ENCODE results near the gene SIDT2.

Gene SIDT2

DNA sequence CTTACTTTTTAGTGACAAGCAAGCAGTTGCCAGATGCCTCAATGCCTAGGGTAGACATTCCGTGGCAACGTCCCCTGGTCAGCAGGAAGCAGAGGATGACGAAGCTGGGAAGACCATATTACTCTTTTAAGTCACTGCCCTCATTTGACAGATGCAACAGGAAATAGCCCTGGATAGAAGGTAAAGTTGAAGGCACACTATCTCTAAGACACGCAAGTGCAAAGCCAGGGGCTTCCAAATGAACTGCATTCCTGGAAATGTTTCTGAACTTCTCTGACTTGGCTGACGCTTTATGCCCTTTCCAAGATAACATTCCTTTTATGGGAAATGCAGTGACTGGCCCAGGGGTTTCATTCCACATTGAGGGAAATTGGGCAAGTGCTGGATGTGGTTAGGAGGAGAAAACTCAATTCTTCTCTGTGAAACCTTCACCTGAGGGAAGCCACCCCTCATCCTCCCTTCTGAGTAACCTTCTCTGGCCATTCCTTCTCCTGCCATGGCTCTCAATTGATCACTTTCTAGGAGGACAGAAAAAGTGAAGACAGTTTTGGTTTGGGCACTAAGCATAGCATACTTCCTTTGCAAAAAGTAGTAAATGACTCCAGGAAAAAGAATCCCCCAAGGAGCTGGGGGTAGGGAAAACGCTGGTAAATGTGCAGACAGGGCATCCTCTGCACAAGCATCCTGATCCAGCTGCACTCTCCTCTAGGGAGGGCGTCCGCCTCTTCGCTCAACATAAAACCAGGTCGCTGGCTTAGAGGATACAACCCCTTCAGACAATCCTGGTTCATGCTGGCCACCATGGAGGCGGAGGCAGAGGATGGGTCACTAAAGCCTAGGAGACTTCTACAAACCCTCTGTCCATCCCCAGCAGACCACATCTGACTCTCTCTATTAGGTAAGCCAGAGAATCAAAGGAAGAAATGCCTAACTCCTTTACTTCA is 38.9 kb downstream of the SIDT2 start:
- no peaks in the 10 kb centered on the region for H3K27me3 Mint-ChIP-seq
- no peaks in the 10 kb centered on the region for H3K9me3 Mint-ChIP-seq
- peak overlapping the region; percentile 59 for H3K27ac Mint-ChIP-seq
- H3K36me3 Mint-ChIP-seq (ENCODE audit: low read depth) = peaks cover 57% of the 10 kb centered on the region
- no peak overlapping the region for H3K4me3 Mint-ChIP-seq
- no peaks in the 10 kb centered on the region for H3K4me1 Mint-ChIP-seq (ENCODE audit: low read depth)

DNA sequence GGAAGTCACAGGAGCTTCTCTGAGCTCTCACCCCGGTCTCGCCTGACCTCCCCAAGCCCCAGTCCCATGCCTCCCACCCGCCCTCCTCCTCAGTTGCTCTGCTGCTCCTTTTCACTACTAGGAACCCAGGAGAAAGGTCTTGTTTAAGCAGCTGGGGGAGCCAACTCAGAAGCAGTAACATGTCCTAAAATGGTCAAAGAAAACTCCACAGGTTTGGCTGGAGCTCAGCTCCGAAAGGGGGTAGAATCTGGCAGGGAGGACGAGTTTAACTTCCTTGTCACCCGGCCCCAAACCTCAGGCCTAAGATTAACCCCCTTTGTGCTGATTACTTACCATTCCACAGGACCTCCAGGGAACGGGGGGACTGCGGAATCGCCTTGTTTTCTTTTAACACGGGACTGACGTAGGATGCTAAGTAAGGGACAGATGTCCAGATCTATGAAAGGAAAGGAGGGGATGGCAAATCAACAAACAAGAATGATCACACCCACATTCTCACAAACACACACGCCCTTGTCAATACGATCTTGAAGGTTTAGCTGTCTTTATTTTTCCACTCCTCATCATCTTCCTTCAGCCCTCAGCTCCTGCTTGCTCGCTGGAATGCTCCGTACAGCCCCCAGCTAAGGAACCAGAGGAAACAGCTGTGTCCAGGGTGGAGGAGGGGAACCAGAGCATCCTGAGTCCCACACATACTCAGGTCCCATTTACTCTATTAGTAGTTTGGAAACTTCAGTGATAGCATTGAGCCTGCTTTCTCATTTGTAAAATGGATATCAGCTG is 39.8 kb downstream of the SIDT2 start:
- no peaks in the 10 kb centered on the region for H3K4me1 Mint-ChIP-seq (ENCODE audit: low read depth)
- H3K27me3 Mint-ChIP-seq = no peaks in the 10 kb centered on the region
- H3K4me3 Mint-ChIP-seq = no peak overlapping the region
- H3K27ac Mint-ChIP-seq = no peak overlapping the region
- H3K9me3 Mint-ChIP-seq = no peaks in the 10 kb centered on the region
- H3K36me3 Mint-ChIP-seq (ENCODE audit: low read depth) = peaks cover 58% of the 10 kb centered on the region

DNA sequence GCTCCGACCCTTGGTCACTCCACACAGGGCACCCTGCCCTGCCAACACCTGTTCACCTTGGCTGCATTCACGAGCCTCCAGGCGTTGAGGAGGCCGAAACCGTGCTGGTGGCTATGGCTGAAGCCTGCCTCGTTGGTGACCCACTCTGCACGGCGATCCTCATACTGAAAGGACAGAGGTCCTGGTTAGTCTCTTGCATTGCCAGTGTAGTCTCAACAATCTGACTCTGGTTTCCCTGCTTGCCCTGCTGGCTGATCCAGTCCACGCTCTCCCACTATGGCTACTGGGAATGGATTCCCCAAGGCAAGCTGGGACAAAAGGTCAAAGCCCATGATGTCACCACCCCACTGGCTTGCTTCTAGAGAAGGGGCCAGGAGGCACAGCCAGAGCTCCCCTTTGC is 40.5 kb downstream of the SIDT2 start:
- H3K36me3 Mint-ChIP-seq (ENCODE audit: low read depth) = peaks cover 56% of the 10 kb centered on the region
- no peaks in the 10 kb centered on the region for H3K27me3 Mint-ChIP-seq
- no peak overlapping the region for H3K27ac Mint-ChIP-seq
- H3K4me3 Mint-ChIP-seq = no peak overlapping the region
- H3K4me1 Mint-ChIP-seq (ENCODE audit: low read depth) = no peaks in the 10 kb centered on the region
- no peaks in the 10 kb centered on the region for H3K9me3 Mint-ChIP-seq

DNA sequence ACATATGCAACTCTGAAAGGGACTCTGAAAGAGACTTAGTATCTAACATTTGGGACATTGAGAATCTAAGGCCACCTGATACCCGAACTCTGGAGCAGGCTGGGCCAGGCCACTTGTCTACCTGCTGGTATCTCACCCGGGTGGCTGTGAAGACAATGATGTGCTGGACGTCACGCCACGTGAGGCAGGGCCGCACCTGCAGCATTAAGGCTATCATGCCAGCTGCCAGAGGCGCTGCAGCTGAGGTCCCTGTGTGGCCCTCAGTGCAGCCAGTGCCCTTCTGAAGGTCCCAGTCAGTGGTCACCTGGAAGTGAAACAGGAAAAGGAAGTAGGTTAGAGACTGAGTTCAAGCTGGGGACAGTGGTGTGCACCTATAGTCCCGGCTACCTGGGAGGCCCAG is 40.9 kb downstream of the SIDT2 start:
- H3K27ac Mint-ChIP-seq = no peak overlapping the region
- H3K36me3 Mint-ChIP-seq (ENCODE audit: low read depth) = peaks cover 56% of the 10 kb centered on the region
- no peaks in the 10 kb centered on the region for H3K9me3 Mint-ChIP-seq
- H3K27me3 Mint-ChIP-seq = no peaks in the 10 kb centered on the region
- no peaks in the 10 kb centered on the region for H3K4me1 Mint-ChIP-seq (ENCODE audit: low read depth)
- no peak overlapping the region for H3K4me3 Mint-ChIP-seq

DNA sequence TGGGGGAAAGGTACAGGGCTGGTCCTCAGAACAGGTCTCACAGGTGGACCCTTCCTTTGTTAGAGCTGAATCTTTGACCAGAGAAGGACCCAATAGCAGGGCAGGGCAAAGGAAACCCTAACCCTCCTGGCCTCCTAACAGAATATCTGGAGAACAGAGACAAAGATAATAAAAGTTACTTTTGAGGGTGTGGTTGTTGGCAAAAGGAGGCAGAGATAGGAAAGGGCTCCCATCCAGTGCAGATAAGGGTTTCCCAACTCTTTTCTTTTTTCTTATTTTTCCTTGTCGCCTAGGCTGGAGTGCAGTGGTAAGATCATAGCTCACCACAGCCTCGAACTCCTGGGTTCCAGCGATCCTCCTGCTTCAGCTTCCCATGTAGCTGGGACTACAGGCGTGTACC is 41.5 kb downstream of the SIDT2 start:
- H3K4me1 Mint-ChIP-seq (ENCODE audit: low read depth) = no peaks in the 10 kb centered on the region
- H3K27ac Mint-ChIP-seq = no peak overlapping the region
- H3K27me3 Mint-ChIP-seq = no peaks in the 10 kb centered on the region
- H3K4me3 Mint-ChIP-seq = no peak overlapping the region
- peaks cover 56% of the 10 kb centered on the region for H3K36me3 Mint-ChIP-seq (ENCODE audit: low read depth)
- no peaks in the 10 kb centered on the region for H3K9me3 Mint-ChIP-seq

DNA sequence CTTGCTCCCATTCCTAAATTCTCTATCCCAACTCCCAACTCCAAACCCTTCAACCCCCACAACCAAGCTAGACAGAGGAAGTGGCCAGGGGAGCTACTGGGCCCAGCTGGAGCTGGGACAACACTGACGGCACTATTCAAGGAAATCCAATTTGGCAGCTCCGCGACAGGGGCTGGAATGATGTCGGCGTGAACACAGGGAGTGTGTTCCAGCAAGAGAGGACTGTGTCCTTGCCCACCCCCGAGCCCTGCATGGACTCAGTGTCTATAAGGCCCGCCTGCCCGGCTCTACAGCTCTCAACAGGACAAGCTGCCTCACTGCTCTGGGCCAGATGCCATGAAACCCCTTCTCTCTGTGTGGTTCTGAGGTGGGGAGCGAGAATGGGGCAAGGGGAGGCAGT is 42.0 kb downstream of the SIDT2 start:
- H3K36me3 Mint-ChIP-seq (ENCODE audit: low read depth) = peaks cover 61% of the 10 kb centered on the region
- no peaks in the 10 kb centered on the region for H3K4me1 Mint-ChIP-seq (ENCODE audit: low read depth)
- peak overlapping the region; percentile 6 for H3K27ac Mint-ChIP-seq
- H3K9me3 Mint-ChIP-seq = no peaks in the 10 kb centered on the region
- no peak overlapping the region for H3K4me3 Mint-ChIP-seq
- H3K27me3 Mint-ChIP-seq = no peaks in the 10 kb centered on the region

DNA sequence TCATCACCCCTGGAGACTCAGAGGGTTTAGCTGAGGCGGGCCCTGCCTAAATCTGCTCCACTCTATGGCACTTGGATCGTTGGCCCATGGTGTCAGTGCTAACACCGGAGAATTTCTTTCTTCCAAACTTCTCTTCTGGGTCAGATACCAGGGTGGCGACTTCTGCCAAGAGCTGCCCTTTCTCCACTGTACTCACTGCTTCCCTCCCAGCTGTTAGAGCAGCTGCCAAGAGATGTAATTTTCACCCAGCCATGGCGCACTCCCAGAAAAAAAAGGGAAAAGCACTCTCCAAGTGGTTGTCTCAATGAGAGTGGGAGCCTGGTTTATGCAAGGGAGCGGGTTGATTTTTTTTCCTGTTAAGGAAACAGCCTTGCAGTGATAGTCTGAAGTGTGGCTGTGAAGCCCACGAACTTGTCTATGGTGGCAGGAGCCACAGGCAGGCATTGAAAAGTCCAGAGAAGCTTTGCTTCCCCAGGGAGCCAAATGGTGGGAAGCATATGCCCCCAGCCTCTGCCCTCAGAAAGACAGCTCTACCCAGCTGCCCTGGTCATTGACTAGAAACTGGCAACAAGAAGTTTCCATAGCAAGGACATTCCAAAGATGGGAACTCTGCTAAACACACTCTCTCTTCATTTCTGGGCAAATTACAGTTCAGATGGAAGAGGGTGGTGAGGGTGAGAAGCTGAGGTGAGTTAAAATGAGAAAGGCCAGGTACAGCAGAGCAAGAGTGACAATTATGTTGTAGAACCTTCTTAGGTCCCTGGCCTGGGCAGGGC is 42.6 kb downstream of the SIDT2 start:
- Mint-ChIP-seq H3K9me3 (no peaks in the 10 kb centered on the region), H3K27ac (no peak overlapping the region), H3K36me3 (ENCODE audit: low read depth) (peaks cover 61% of the 10 kb centered on the region), H3K27me3 (no peaks in the 10 kb centered on the region), H3K4me1 (ENCODE audit: low read depth) (no peaks in the 10 kb centered on the region), H3K4me3 (no peak overlapping the region)

DNA sequence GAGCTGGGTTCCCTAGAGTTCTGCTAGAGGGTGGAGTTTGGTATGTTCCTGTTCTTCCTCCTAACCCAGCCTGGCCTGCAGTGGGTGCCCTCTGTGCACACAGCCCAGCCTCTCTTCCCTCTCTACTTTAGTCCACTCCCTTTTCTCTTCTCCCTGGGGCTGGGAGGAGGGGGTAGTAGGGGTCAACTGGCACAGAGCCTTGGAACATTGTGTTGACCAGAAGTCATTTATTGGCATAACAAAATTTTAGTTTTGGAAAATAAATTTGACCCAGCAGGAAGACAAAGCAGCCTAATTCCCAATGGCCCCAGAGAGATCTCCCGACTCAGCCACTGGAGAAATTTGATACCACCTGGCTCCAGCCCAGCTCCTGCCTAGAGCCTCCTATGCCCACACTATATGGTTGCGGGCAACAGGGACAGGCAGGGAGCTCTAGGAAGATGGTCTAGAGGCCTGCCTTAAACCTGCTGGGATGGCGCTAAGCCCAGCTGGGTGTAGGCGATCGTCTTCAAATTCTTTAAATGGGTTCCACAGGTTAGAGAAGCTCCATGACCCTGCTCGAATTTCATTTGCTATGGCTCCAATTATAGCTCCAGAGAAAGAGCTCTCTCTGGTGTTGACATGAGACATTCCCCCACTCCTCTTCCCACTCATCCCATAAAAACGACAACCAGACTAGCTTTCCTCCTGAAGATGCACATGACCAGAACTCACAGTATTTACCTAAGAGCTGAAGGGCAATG is 43.4 kb downstream of the SIDT2 start:
- H3K36me3 Mint-ChIP-seq (ENCODE audit: low read depth) = peaks cover 63% of the 10 kb centered on the region
- H3K4me3 Mint-ChIP-seq = no peak overlapping the region

DNA sequence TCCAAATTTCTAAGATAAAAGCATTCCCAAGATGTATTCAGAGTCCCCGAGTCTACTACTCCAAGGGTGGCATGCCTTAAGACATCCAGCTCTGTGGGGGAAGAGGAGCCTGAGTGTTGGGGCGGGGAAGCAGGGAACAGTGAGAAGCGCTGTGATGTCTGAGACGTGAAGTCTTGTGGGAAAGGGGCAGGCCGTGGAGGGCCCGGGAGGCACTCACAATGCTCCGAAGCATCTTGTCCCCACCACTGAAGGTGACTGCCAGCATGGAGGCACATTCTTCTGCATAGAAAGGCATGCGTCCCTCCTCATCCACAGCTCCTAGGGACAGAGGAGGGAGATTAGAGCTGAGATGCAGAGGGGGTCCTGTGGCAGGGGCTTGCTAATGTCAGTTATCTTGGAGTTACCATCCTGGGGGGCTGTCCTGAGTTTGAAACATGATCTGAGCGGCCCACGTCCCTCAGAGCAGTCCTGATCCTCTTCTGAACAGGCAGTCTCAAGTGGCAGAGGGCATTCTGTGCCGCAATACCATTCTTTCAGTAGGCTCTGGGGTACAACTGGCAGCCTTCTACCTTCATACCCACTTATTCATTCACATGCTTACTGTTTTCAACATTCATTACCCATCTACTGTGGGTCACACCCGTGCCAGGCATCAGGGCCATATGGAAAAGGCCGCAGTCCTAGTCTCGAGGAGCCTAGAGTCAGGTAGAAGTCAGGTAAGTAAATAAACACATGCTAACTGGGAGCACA is 44.6 kb downstream of the SIDT2 start:
- H3K4me3 Mint-ChIP-seq = no peak overlapping the region
- H3K9me3 Mint-ChIP-seq = no peaks in the 10 kb centered on the region
- no peaks in the 10 kb centered on the region for H3K27me3 Mint-ChIP-seq
- peaks cover 14% of the 10 kb centered on the region for H3K4me1 Mint-ChIP-seq (ENCODE audit: low read depth)
- peaks cover 68% of the 10 kb centered on the region for H3K36me3 Mint-ChIP-seq (ENCODE audit: low read depth)
- no peak overlapping the region for H3K27ac Mint-ChIP-seq

More for the DNA sequence above, 43.4 kb downstream of the SIDT2 start:
- peaks cover 6% of the 10 kb centered on the region for H3K4me1 Mint-ChIP-seq (ENCODE audit: low read depth)
- H3K27me3 Mint-ChIP-seq = no peaks in the 10 kb centered on the region
- H3K9me3 Mint-ChIP-seq = no peaks in the 10 kb centered on the region
- peak overlapping the region; percentile 2 for H3K27ac Mint-ChIP-seq

DNA sequence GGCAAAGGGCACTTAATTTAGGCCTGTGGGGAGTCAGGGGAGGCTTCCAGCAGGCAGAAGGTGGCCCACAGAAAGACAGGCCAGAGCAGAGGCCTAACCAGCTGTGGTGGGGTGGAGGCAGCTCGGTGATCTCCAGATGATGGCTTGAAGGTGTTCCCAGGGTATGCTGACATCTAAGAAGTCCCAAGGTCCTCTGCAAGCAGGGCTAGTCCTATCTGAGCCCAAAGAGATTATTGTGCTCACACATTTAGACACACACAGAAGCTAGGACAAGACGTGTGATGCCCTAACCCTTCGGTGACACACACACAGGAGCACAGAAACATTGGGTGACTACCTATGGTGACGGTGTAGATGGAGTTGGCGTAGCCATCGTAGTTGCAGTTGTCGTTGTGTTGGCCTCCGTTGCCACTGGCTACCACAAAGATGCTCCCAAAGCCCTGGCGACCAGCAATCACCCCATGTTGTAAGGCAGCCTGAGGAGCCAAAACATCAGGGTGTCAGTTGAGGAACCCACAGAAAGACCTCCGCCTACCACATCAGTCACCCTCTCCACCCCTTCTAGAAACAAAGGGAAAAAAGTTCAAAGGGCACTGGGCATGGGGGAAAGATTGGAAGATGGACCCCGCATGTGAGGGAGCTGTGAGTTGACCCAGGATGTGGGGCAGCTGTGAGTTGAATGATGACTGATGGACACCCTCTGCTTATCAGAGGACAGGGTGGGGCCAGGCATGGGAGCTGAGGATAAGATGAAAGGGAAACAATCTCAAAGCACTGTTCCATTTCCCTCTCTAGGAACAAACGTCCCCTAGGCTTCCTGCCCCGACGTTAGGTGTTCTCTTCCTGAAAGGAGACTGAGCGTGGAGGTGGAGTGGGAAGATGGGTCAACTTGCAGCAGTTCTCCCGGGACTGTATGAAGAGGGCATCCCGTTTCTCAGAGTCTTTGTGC is 45.5 kb downstream of the SIDT2 start:
- peaks cover 20% of the 10 kb centered on the region for H3K4me1 Mint-ChIP-seq (ENCODE audit: low read depth)
- peaks cover 68% of the 10 kb centered on the region for H3K36me3 Mint-ChIP-seq (ENCODE audit: low read depth)
- H3K9me3 Mint-ChIP-seq = no peaks in the 10 kb centered on the region
- no peak overlapping the region for H3K27ac Mint-ChIP-seq
- H3K4me3 Mint-ChIP-seq = no peak overlapping the region
- H3K27me3 Mint-ChIP-seq = no peaks in the 10 kb centered on the region

DNA sequence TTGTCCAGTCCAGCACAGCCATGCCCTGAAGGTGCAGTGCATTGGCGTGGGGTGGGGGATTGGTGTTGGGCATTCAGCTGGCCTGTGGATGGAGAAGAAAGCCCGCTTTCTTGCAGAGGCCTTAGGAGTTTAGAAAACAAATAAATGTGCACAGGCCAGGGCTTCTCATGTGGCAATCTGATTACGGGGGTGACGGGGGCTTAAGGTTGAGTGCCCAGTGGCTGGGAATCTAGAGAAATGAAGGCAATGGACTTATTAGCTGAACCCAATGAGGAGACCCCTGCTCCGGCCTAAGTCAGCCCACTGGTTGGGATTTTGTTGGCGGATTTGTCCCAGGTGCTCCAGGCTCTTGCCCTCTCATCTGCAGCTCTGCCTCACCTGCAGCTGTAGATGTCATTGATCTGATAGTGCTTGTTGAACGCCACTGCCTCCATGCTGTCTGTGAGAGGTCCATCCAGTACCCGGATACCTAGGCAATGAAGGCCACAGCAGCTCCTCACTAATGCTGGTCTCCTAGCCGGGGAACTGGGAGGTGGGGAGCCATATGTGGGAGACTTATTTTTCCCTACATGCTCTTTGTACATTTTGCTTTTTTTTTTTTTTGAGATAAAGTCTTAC is 47.1 kb downstream of the SIDT2 start:
- no peak overlapping the region for H3K4me3 Mint-ChIP-seq
- no peaks in the 10 kb centered on the region for H3K27me3 Mint-ChIP-seq
- H3K36me3 Mint-ChIP-seq (ENCODE audit: low read depth) = peaks cover 72% of the 10 kb centered on the region
- H3K27ac Mint-ChIP-seq = no peak overlapping the region
- peaks cover 35% of the 10 kb centered on the region for H3K4me1 Mint-ChIP-seq (ENCODE audit: low read depth)
- H3K9me3 Mint-ChIP-seq = no peaks in the 10 kb centered on the region

DNA sequence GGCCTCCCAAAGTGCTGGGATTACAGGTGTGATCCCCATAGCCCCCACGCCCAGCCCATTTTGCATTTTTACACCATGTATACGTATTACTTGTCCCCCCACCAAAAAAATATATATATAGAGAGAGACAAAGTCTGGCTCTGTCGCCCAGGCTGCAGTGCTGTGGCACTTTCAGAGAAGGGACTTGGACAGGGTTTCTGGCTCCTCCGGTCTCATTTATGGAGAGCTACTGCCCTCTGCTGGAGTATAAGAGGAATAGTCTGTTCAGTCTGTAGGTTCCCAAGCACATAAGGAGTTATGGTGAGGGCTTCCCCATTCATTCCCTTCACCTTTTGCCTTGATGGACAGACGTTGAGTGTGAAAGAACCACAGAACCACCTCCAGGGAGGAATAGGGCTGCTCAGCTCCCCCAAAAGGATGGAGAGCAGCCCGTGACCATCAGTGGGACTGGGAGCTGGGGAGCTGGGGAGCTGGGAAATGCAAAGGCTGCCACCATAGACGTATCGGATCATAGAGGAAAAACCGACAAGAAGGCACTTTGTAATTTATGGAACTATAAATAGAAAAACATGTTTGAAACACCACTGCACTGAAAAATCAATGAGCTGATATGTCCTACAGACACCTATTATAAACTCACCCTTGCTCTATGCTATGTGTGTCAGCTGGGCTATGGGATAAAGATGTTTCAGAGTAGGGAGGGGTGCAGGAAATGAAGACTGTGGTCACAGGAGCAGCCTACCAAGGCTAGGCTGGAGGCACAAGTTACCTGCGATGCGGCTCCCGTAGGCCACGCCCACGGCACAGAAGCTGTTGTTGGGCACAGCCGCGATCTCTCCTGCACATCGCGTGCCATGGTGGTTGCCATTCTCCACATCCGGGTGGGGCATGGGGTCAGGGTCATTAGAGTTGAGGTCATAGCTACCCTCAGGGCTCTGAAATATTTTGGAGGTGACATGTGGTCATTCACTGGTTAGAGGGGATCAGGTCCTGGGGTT is 48.1 kb downstream of the SIDT2 start:
- no peaks in the 10 kb centered on the region for H3K9me3 Mint-ChIP-seq
- no peak overlapping the region for H3K27ac Mint-ChIP-seq
- H3K27me3 Mint-ChIP-seq = no peaks in the 10 kb centered on the region
- H3K4me3 Mint-ChIP-seq = no peak overlapping the region
- peaks cover 72% of the 10 kb centered on the region for H3K36me3 Mint-ChIP-seq (ENCODE audit: low read depth)
- peaks cover 42% of the 10 kb centered on the region for H3K4me1 Mint-ChIP-seq (ENCODE audit: low read depth)
